Choroid plexus epithelial cell (primary cell): ENCODE results near the gene TGM2.
A peak's percentile ranks its signal among the peaks of the same experiment; 100 is the strongest.

Experiments used
- DNase-seq: peaks from one replicate; pipeline ENCODE4 v3.0.0-alpha.2; 2010; ENCODE audit warnings: low read depth
- H3K4me3 ChIP-seq: 2 replicates; pipeline ENCODE4 v1.5.1; 2011; ENCODE audit warnings: low read depth, mild to moderate bottlenecking, control low read depth, low read length, moderate library complexity
- CTCF ChIP-seq: conservative IDR thresholded peaks from 2 replicates; pipeline ENCODE4 v1.5.1; 2011; ENCODE audit warnings: low read depth, mild to moderate bottlenecking, control low read depth, inconsistent platforms, low read length, moderate library complexity

TGM2 gene

GRCh38 chr20:38126932-38127621, 38.0 kb downstream of the TGM2 start:
- TF ChIP-seq CTCF, result no peak
- DNase-seq, result peak; percentile 78
- H3K4me3 ChIP-seq, result no peak overlapping the region

- peak; percentile 58 for DNase-seq
- no peak for TF ChIP-seq CTCF
- no peak overlapping the region for H3K4me3 ChIP-seq
Observed at GRCh38 chr20:38126146-38126921, 38.7 kb downstream of the TGM2 start.

- peak; percentile 90 for DNase-seq
- TF ChIP-seq CTCF, result no peak
- no peak overlapping the region for H3K4me3 ChIP-seq
Observed at GRCh38 chr20:38125157-38126056, 39.7 kb downstream of the TGM2 start.

- no peak for TF ChIP-seq CTCF
- DNase-seq, result peak; percentile 78
- H3K4me3 ChIP-seq, result no peak overlapping the region
Observed at GRCh38 chr20:38123021-38123587, 42.0 kb downstream of the TGM2 start.

GRCh38 chr20:38121741-38122140, 43.3 kb downstream of the TGM2 start:
- no peak for TF ChIP-seq CTCF
- no peak overlapping the region for H3K4me3 ChIP-seq
- no peak for DNase-seq

GRCh38 chr20:38120625-38120988, 44.5 kb downstream of the TGM2 start:
- H3K4me3 ChIP-seq, result no peak overlapping the region
- no peak for DNase-seq
- no peak for TF ChIP-seq CTCF
